ENCODE measurements around the gene NUDT22.

DNA sequence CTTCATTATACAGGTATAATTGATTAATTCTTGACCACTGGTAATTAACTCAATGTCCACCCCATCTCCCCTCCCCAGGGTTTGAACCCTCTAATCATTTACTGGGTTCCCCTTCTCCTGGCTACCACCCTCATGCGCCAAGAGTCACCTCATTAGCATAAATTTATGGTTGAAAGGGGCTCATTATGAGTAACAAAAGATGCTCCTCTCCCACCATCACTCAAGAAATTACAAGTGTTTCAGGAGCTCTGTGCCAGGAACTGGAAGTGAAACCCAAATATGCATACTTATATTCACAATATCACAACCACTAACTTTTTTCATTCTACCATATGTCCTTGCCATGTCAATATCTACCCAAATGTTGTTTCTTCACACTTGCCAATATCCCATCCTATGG lies 47.9 kb upstream of the NUDT22 start:
- TF ChIP-seq POLR2A (IDR thresholded peaks at IDR 0.05; ENCODE audit: low read depth, low read length): no peak
- TF ChIP-seq POLR2AphosphoS5 (IDR thresholded peaks at IDR 0.05; ENCODE audit: low read depth, low read length): no peak
- TF ChIP-seq TAF1 (IDR thresholded peaks at IDR 0.05; ENCODE audit: low read depth, low read length): no peak
- TF ChIP-seq PAX5 (IDR thresholded peaks at IDR 0.05; ENCODE audit: insufficient read depth, low read length, severe bottlenecking): no peak
- TF ChIP-seq SPI1 (IDR thresholded peaks at IDR 0.05; ENCODE audit: low read depth, low read length): peak; percentile 91
